H9 (cell line): Measurements from ENCODE around the gene SPEG. TPM values are rescaled to one million over a fixed set of nuclear protein-coding genes. Genes with fewer than 3 reads are reported as not detected.

Experiments
- DNase-seq: peaks from one replicate; pipeline ENCODE4 v3.0.0-alpha.2; 2017
- H2AFZ ChIP-seq: one replicate; pipeline ENCODE4 v1.6.1; 2013; ENCODE audit warnings: mild to moderate bottlenecking, low read length, control low read depth, moderate library complexity
- H2AK5ac ChIP-seq: 2 replicates; pipeline ENCODE4 v1.6.1; 2013; ENCODE audit warnings: low read length, control low read depth, mixed read lengths; ENCODE audit not compliant: insufficient read length
- H2BK120ac ChIP-seq: one replicate; pipeline ENCODE4 v1.6.1; 2013; ENCODE audit warnings: low read depth, mild to moderate bottlenecking, low read length, control low read depth, inconsistent platforms; ENCODE audit not compliant: poor library complexity, severe bottlenecking
- H2BK12ac ChIP-seq: 2 replicates; pipeline ENCODE4 v1.6.1; 2013; ENCODE audit warnings: low read length, control low read depth, mixed read lengths, low read depth; ENCODE audit not compliant: insufficient read length
- H2BK15ac ChIP-seq: 2 replicates; pipeline ENCODE4 v1.6.1; 2013; ENCODE audit warnings: low read depth, low read length, control low read depth
- H2BK20ac ChIP-seq: one replicate; pipeline ENCODE4 v1.6.1; 2013; ENCODE audit warnings: low read depth, mild to moderate bottlenecking, low read length, control low read depth, inconsistent platforms; ENCODE audit not compliant: poor library complexity, severe bottlenecking
- H2BK5ac ChIP-seq: 2 replicates; pipeline ENCODE4 v1.6.1; 2013; ENCODE audit warnings: low read length, control low read depth, mixed read lengths; ENCODE audit not compliant: insufficient read length
- H3K14ac ChIP-seq: 2 replicates; pipeline ENCODE4 v1.6.1; 2013; ENCODE audit warnings: low read length, control low read depth; ENCODE audit not compliant: insufficient read depth
- H3K18ac ChIP-seq: 2 replicates; pipeline ENCODE4 v1.6.1; 2013; ENCODE audit warnings: low read depth, mild to moderate bottlenecking, mixed read lengths, low read length, control low read depth; ENCODE audit not compliant: insufficient read length
- H3K23ac ChIP-seq: 2 replicates; pipeline ENCODE4 v1.6.1; 2013; ENCODE audit warnings: low read length, control low read depth, mixed read lengths, low read depth; ENCODE audit not compliant: insufficient read length
- H3K23me2 ChIP-seq: 2 replicates; pipeline ENCODE4 v1.6.1; 2013; ENCODE audit warnings: low read depth, mild to moderate bottlenecking, mixed read lengths, low read length, control low read depth; ENCODE audit not compliant: insufficient read length, poor library complexity, severe bottlenecking
- H3K27ac ChIP-seq: 2 replicates; pipeline ENCODE4 v1.5.1; 2013; ENCODE audit warnings: low read length, control low read depth, mixed read lengths, low read depth; ENCODE audit not compliant: insufficient read length
- H3K27me3 ChIP-seq: 2 replicates; pipeline ENCODE4 v1.6.1; 2013; ENCODE audit warnings: low read length, control low read depth, inconsistent platforms; ENCODE audit not compliant: insufficient read depth
- H3K4ac ChIP-seq: 2 replicates; pipeline ENCODE4 v1.6.1; 2013; ENCODE audit warnings: low read depth, mild to moderate bottlenecking, control low read depth, inconsistent platforms, low read length, moderate library complexity
- H3K4me1 ChIP-seq: 2 replicates; pipeline ENCODE4 v1.6.1; 2013; ENCODE audit warnings: low read length, control low read depth, inconsistent platforms; ENCODE audit not compliant: insufficient read depth
- H3K4me2 ChIP-seq: 2 replicates; pipeline ENCODE4 v1.6.1; 2013; ENCODE audit warnings: low read length, control low read depth, mixed read lengths; ENCODE audit not compliant: insufficient read length, insufficient read depth
- H3K56ac ChIP-seq: 2 replicates; pipeline ENCODE4 v1.6.1; 2013; ENCODE audit warnings: low read depth, mild to moderate bottlenecking, mixed read lengths, low read length, control low read depth; ENCODE audit not compliant: insufficient read length
- H3K79me1 ChIP-seq: 2 replicates; pipeline ENCODE4 v1.6.1; 2013; ENCODE audit warnings: low read depth, mild to moderate bottlenecking, moderate library complexity, low read length, control low read depth, inconsistent platforms; ENCODE audit not compliant: insufficient read depth, poor library complexity, severe bottlenecking
- H3K79me2 ChIP-seq: 2 replicates; pipeline ENCODE4 v1.6.1; 2013; ENCODE audit warnings: low read length, control low read depth, inconsistent platforms; ENCODE audit not compliant: insufficient read depth
- H3K9ac ChIP-seq: 2 replicates; pipeline ENCODE4 v1.6.1; 2013; ENCODE audit warnings: low read length, control low read depth, mixed read lengths; ENCODE audit not compliant: insufficient read length; ENCODE audit errors: extremely low read depth
- H3K9me3 ChIP-seq: one replicate; pipeline ENCODE4 v1.6.1; 2013; ENCODE audit warnings: low read depth, low read length, inconsistent platforms; ENCODE audit not compliant: control insufficient read depth
- H3T11ph ChIP-seq: one replicate; pipeline ENCODE4 v1.6.1; 2013; ENCODE audit warnings: mild to moderate bottlenecking, low read length, control low read depth, inconsistent platforms
- H4K20me1 ChIP-seq: one replicate; pipeline ENCODE4 v1.6.1; 2013; ENCODE audit not compliant: control insufficient read depth, insufficient read length, insufficient read depth
- H4K5ac ChIP-seq: 2 replicates; pipeline ENCODE4 v1.6.1; 2013; ENCODE audit warnings: low read depth, mild to moderate bottlenecking, mixed read lengths, low read length, control low read depth; ENCODE audit not compliant: insufficient read length
- H4K8ac ChIP-seq: replicated peaks from 2 replicates; pipeline ENCODE4 v1.6.1; 2013; ENCODE audit warnings: low read length, control low read depth, mixed read lengths, low read depth; ENCODE audit not compliant: insufficient read length
- H4K91ac ChIP-seq: 2 replicates; pipeline ENCODE4 v1.6.1; 2013; ENCODE audit warnings: low read depth, mild to moderate bottlenecking, moderate library complexity, mixed read lengths, low read length, control low read depth; ENCODE audit not compliant: insufficient read length
- H3K27ac Mint-ChIP-seq, 3 experiments: 2 replicates in 2 of 3; 3 replicates in 1 of 3; pipeline ENCODE4 v1.8.0; 2020 to 2021; ENCODE audit warnings: mixed read lengths in 3 of 3, mild to moderate bottlenecking in 1 of 3, moderate library complexity in 1 of 3
- H3K27me3 Mint-ChIP-seq: 2 replicates; pipeline ENCODE4 v1.8.0; 2021; ENCODE audit warnings: low read depth, mild to moderate bottlenecking, moderate library complexity, mixed read lengths
- H3K36me3 Mint-ChIP-seq, 3 experiments: 2 replicates in 2 of 3; 3 replicates in 1 of 3; pipeline ENCODE4 v1.8.0; 2020 to 2021; ENCODE audit warnings: low read depth in 3 of 3, mixed read lengths in 3 of 3; ENCODE audit not compliant: insufficient read depth in 1 of 3
- H3K4me1 Mint-ChIP-seq, 2 experiments: 2 replicates each; pipeline ENCODE4 v1.8.0; 2020; ENCODE audit warnings: mixed read lengths in 2 of 2
- H3K4me3 Mint-ChIP-seq, 2 experiments: 2 replicates in 1 of 2; 3 replicates in 1 of 2; pipeline ENCODE4 v1.8.0; 2020 to 2021; ENCODE audit warnings: mild to moderate bottlenecking in 2 of 2, mixed read lengths in 2 of 2, moderate library complexity in 1 of 2
- H3K9me3 Mint-ChIP-seq, 2 experiments: 2 replicates in 1 of 2; 3 replicates in 1 of 2; pipeline ENCODE4 v1.8.0; 2020; ENCODE audit warnings: mild to moderate bottlenecking in 2 of 2, mixed read lengths in 2 of 2, moderate library complexity in 1 of 2
- CTCF ChIP-seq: fragments of 200-600 bp; sonication (generic); conservative IDR thresholded peaks from 3 replicates; pipeline ENCODE4 v1.8.0; 2021; ENCODE audit warnings: antibody characterized with exemption, mild to moderate bottlenecking
- WGBS: extraction: QIAGEN DNeasy Blood & Tissue Kit; methylation state at CpG from one replicate; pipeline ENCODE4 v1.1.7; 2013; ENCODE audit warnings: missing lambda C conversion rate, low lambda C conversion rate, mixed read lengths; ENCODE audit not compliant: insufficient read length; ENCODE audit errors: extremely low coverage; 5-methylcytosine and 5-hydroxymethylcytosine counted together
- total RNA-seq: library from RNA; stranded (reverse); gene quantifications from 2 replicates; pipeline ENCODE4 v1.2.1, GENCODE V29; 2021

SPEG gene
- total RNA-seq, 1 experiment from 2014 or later = 23.7 TPM

GRCh38 chr2:219417374-219417773, 17.3 kb upstream of the SPEG start:
- Histone ChIP-seq H3K14ac (no peak overlapping the region), H3K27me3 (no peaks in the 10 kb centered on the region; the same call in 1 of the 2 replicates), H2BK20ac (no peak overlapping the region), H3K23me2 (no peaks in the 10 kb centered on the region), H3T11ph (no peak overlapping the region), H2AK5ac (no peak overlapping the region), H3K9ac (no peak overlapping the region), H2BK15ac (no peak overlapping the region), H4K8ac (no peak overlapping the region), H2AFZ (no peak overlapping the region), H2BK5ac (no peak overlapping the region), H3K79me1 (no peaks in the 10 kb centered on the region), H3K56ac (no peak overlapping the region), H4K5ac (no peak overlapping the region), H3K9me3 (no peaks in the 10 kb centered on the region), H3K4me2 (no peak overlapping the region), H4K91ac (no peak overlapping the region), H3K23ac (no peak overlapping the region), H4K20me1 (no peaks in the 10 kb centered on the region), H3K4ac (no peak overlapping the region), H2BK12ac (no peak overlapping the region), H3K27ac (no peak overlapping the region), H3K18ac (no peak overlapping the region), H3K4me1 (peaks cover 13% of the 10 kb centered on the region; the same call in 1 of the 2 replicates), H3K79me2 (no peaks in the 10 kb centered on the region), H2BK120ac (no peak overlapping the region)
- Mint-ChIP-seq H3K9me3 (peaks cover 4 to 7% of the 10 kb centered on the region in 2 experiments; a peak in 4 of 5 replicates), H3K27me3 (peaks cover 24% of the 10 kb centered on the region), H3K4me1 (peaks cover 31 to 35% of the 10 kb centered on the region in 2 experiments), H3K36me3 (no peaks in the 10 kb centered on the region; a peak in 1 of 7 replicates), H3K4me3 (no peak overlapping the region), H3K27ac (no peak overlapping the region)
- no CpG with 5 or more reads among the region's 9 CpGs for WGBS
- DNase-seq = no peak
- no peak for TF ChIP-seq CTCF
